AG08395 (cell line): ENCODE results near the gene TBX15.
A peak's percentile ranks its signal among the peaks of the same experiment; 100 is the strongest.

Experiments
- DNase-seq: peaks from one replicate; pipeline ENCODE4 v3.0.0; 2012; ENCODE audit warnings: mixed read lengths, low spot score

Gene TBX15

GRCh38 chr1:119001181-119002027, 13.3 kb upstream of the TBX15 start:
- DNase-seq: peak; percentile 15

GRCh38 chr1:119000371-119001180, 12.4 kb upstream of the TBX15 start:
- DNase-seq: no peak

GRCh38 chr1:118999348-119000071, 11.4 kb upstream of the TBX15 start:
- DNase-seq: no peak

GRCh38 chr1:118998171-118998570, 10.0 kb upstream of the TBX15 start:
- DNase-seq: no peak

DNA sequence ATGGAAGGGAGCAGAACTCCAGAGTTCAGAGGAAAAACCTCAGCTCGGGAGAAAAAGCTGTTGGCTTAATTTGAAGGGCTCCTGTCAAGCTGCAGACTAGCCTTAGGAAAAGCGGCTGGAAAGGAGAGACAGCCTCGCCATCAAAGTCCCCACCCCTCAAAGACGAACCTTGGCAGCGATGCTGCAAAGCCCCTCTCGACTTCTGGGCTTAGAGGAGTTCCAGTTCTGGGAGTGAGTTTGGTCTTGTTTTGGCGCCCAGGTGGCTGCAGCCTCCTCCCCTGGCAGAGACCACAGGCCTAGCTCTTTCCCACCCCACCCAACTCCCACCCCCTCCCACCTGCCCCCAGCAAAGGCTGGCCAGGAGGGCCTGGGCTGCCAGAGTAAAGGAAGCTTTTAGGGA, 9.1 kb upstream of the TBX15 start:
- DNase-seq: no peak

DNA sequence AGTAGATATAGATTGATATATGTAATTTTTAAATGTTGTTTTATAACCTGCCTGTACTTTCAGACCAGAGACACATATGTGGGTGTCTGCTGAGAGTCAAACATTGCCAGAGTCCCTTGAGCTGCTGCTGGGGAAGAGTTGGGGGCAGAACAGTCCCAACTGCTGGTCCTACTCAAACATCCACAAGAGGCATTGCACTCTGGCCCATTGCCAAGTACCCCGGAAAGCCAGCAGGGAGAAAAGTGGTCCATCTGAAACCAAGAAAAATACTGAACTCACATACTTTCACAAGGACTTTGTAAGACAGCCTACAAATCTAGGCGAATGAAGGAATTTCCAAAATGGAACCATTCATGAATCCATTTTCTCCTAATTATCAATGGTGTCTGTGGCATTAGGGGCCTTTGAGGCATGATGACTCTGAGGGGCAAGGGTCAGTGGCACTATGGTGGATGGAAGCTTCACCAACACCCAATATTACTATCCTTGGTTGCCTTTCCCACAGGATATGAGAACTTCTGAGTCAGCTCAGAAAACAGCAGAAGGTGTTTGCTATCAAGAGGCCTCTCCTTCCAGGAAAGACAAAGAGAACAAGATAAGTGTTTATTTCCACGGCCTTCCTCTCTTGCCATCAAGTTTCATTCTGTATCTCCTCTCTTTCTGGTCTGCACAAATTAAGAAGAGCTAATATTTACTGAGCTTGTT, 7.3 kb upstream of the TBX15 start:
- no peak for DNase-seq

DNA sequence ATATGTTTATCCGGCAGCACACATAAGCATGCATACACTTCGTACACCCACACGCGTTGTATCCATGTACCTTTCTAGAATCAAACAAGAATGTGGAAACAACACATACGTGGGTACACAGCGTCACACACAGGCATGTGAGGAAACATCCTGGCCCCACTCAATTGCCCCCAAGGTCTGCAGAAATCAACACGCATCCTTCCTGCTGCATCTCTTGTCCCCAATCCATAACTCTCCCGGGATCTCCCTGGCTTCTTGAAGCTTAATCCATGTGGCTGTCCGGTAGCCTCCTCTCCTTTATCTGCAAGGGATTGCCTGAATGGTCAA, 5.5 kb upstream of the TBX15 start:
- no peak for DNase-seq

DNA sequence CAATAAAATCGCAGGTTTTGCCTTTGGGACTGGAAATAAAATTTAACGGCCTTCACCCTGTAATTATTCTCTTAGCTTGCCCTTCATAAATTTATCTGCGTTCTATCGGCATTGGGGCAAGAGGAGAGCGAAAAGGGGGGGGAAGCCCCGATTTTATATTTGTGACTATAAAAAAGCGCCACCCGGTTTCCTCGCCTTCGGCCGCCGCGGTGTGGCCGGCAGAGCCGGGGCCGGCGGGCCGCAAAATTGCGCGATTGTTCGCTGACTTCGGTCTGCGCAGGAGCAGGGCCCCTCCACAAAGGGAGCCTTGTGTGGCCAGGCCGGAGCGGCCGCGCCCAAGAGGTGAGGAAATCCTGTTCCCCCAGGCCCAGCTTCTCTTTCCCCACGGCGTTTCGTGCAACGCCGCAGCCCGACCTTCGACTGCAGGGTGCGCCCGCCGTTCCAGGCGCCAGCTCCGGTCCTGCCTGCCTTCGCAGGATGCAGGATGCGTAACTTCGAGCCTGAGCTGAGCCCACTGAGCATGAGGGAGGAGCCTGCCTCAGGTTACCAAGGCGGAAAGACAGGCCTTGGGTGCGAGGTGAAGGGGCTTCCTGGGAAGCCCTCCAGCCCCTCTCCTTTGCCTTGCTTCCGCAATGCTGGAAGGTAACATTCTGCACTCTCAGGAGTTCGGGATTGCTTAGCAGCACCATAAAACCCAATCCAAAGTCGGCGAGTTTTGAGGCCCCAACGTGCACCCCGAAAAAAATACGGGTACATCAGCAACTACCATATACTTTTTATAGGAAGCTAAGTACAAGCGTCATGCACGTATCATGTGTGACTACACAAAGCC, 4.9 kb upstream of the TBX15 start:
- DNase-seq: no peak

- DNase-seq: no peak
These were observed 4.2 kb upstream of the TBX15 start for GRCh38 chr1:118992237-118992825.

- no peak for DNase-seq
These were observed 3.3 kb upstream of the TBX15 start for GRCh38 chr1:118991448-118991847.

GRCh38 chr1:118990513-118991152, 2.5 kb upstream of the TBX15 start:
- DNase-seq: no peak

DNA sequence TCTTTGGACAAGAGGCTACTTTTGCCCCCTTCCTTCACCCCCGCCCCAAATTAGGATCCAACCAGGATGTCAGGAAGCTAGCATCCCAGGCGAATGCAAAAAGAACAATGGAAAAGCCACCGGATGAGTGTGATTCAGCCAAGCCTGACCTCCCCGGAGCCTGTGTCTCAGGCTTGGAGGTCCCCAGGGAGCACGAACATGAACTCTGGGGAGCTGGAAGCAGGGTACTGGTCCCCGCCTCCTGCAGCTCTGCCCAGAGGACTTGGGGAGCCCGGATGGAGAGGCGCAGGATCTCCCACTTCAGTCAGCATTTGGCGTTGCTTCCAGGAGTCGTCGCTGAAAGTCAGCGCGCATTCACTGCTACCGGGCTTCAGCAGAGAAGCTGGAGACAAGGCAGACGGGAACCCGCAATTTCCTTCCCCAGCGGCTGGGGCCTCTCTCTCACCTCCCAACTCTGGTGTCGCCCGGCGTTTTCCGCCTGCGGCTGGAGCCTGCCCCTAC, 1.8 kb upstream of the TBX15 start:
- no peak for DNase-seq

- DNase-seq: no peak
These were observed 1.1 kb upstream of the TBX15 start for GRCh38 chr1:118989006-118989815.

DNA sequence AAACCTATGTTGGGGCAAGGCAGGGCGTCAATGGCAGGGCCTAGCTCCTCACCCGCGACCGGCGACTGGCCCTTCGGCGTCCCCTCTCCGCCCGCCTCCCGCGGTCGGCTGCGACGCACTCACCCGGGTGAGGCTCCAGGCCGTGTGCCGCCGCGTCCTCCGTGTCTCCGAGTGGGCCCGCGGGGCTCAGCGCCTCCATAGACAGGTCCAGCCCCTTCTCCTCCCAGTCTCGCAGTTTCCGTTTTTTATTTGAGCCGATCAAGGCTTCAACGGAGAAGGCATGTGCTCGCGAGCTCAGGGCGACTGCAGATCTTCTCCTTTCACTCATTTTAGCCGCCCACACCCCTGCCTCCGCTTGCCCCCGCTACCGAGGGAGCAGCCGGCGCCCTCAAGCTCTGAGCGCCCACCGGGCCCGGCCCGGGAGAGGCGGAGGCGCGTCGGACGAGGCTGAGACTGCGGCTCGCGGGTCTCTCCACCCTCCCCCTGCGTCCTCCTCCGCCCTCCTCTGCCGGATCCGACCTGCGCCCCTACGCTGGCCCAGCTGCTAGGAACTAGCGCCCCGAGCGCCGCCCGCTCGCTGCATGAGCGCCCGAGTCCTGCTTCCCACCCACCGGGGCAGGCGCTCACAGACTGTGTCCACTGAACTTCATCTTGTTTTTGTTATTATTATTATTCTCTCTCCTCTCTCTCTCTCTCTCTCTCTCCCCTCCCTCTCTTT, 516 bp downstream of the TBX15 start:
- DNase-seq: peak; percentile 50

DNA sequence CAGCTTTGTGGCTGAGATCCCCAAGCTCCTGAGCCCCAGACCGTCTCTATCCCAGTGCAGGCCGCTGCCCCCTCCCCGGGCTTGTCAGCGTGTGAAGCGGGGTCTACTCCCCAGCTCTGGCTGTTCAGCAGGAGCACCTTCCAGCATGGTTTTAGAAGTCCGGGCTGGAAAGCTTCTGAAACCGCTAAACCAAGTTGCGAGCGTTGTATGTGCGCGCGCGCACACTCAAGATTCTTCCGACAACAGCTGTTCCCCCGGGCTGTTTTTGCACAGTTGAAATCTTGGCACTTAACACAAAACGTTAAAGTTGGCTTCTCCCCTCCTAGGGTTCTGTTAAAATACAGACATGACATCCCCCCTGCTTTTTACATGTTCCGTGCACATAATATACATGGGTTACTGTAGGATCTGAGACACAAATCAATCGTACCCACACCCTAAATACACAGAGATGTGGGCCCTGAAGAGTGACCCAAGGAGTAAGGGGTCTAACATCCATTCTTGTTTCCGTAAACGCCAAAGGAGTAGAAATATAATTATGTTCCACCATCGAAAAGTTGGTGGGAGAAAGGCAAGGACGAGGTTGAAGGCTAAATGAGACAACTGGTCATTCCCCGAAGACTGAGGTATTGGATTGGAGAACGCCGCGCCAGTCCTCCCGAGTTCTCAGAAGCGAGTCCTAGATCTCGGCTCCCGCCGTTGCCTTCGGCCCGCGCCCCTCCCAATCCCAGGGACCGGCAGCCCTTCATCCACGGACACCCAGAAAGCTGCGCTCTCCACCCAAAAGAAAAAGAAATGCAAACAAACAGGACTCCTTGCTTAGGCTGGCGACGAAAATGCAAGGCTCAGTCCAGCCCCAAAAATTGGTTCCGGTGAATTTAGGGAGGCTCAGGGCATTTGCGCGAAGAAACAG, 1.3 kb downstream of the TBX15 start:
- peak; percentile 55 for DNase-seq

- DNase-seq: peak; percentile 42
These were observed 2.2 kb downstream of the TBX15 start for GRCh38 chr1:118985640-118986554.
